ENCODE results near the gene LRRC45.

DNA sequence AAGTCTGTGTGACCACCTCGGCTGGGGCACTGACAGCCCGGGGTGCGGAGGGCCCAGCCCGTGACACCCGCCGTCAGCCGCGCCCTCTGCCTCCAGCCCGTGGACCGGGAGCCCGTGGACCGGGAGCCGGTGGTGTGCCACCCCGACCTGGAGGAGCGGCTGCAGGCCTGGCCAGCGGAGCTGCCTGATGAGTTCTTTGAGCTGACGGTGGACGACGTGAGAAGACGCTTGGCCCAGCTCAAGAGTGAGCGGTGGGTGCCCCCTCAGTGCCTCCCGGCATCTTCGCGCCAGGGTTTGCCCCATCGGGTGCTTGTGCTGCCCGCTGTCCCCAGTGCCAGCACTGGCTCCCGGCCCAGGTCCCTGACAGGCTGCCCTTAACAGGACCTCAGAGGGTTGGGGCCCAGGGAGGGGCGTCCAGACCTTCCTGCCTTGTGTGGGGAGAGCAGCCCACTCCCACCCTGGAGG lies 14.1 kb upstream of the LRRC45 start:
- TF ChIP-seq, protein P1, sequence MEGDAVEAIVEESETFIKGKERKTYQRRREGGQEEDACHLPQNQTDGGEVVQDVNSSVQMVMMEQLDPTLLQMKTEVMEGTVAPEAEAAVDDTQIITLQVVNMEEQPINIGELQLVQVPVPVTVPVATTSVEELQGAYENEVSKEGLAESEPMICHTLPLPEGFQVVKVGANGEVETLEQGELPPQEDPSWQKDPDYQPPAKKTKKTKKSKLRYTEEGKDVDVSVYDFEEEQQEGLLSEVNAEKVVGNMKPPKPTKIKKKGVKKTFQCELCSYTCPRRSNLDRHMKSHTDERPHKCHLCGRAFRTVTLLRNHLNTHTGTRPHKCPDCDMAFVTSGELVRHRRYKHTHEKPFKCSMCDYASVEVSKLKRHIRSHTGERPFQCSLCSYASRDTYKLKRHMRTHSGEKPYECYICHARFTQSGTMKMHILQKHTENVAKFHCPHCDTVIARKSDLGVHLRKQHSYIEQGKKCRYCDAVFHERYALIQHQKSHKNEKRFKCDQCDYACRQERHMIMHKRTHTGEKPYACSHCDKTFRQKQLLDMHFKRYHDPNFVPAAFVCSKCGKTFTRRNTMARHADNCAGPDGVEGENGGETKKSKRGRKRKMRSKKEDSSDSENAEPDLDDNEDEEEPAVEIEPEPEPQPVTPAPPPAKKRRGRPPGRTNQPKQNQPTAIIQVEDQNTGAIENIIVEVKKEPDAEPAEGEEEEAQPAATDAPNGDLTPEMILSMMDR (conservative IDR thresholded peaks at IDR 0.05 in 1 of 2, IDR thresholded peaks at IDR 0.05 in 1 of 2; ENCODE audit: low read depth in 1 of 2, low read length in 2 of 2) = no peak
- no peak for TF ChIP-seq EZH2 (IDR thresholded peaks at IDR 0.05; ENCODE audit: low read length, missing control alignments)
